Measurements from ENCODE around the gene ZNF324B.
A peak's percentile ranks its signal among the peaks of the same experiment; 100 is the strongest.
"Not testable (repeated sequence)": the region's sequence is repeated elsewhere in the genome, so short reads cannot be mapped to it uniquely, and the experiment has no call there.

The ZNF324B gene

GRCh38 chr19:58449980-58450379 lies 1.4 kb upstream of the ZNF324B start:
- intact Hi-C loops (cut with DNase I) = loop anchor here (2.0 kb wide), 1 partner anchor 17 kb away; the partner anchor contains the start of gene ZNF324

GRCh38 chr19:58450856-58451357 lies 515 bp upstream of the ZNF324B start:
- intact Hi-C loops (cut with DNase I) = loop anchor here (1.0 to 2.0 kb wide), 2 partner anchors 11 to 16 kb away; partner anchors contain the start of genes ZNF132 and ZNF324

More at GRCh38 chr19:58449980-58450379, 1.4 kb upstream of the ZNF324B start:
- not testable (repeated sequence) for DNase-seq

GRCh38 chr19:58453743-58454142 lies 2.3 kb downstream of the ZNF324B start:
- peak in 1 of 10 donors; percentile 71 for DNase-seq
- intact Hi-C loops (cut with DNase I) = no loop called here

More at GRCh38 chr19:58450856-58451357, 515 bp upstream of the ZNF324B start:
- DNase-seq = no peak

GRCh38 chr19:58455306-58455705 lies 3.9 kb downstream of the ZNF324B start:
- DNase-seq = no peak
- intact Hi-C loops (cut with DNase I) = no loop called here

- intact Hi-C loops (cut with DNase I) = no loop called here
- DNase-seq = no peak
These were observed 4.7 kb downstream of the ZNF324B start for GRCh38 chr19:58456111-58456510.

- intact Hi-C loops (cut with DNase I) = no loop called here
- no peak for DNase-seq
These were observed 8.6 kb downstream of the ZNF324B start for GRCh38 chr19:58460039-58460438.

- intact Hi-C loops (cut with DNase I) = loop anchor here (2.0 kb wide), 2 partner anchors 15 to 57 kb away; partner anchors contain the start of genes ZNF324B and ZNF584
- peak in 2 of 10 donors; percentile 43 to 63 for DNase-seq
These were observed 14.8 kb downstream of the ZNF324B start for GRCh38 chr19:58466089-58466759.

- peak; percentile 98 to 100 (median 100) for DNase-seq
These were observed 15.6 kb downstream of the ZNF324B start, which contains the start of gene ZNF324 for GRCh38 chr19:58466760-58467589. Gene ZNF324, plus strand, starts transcription at chr19:58467080. Its CDS starts 2,106 bp downstream, at chr19:58469186.

GRCh38 chr19:58468216-58468839 lies 16.9 kb downstream of the ZNF324B start:
- intact Hi-C loops (cut with DNase I) = no loop called here

More at GRCh38 chr19:58466760-58467589, 15.6 kb downstream of the ZNF324B start, which contains the start of gene ZNF324:
- intact Hi-C loops (cut with DNase I) = loop anchor here (2.0 kb wide), 2 partner anchors 16 to 58 kb away; partner anchors contain the start of genes ZNF324B and ZNF584

GRCh38 chr19:58469241-58470013 lies 18.0 kb downstream of the ZNF324B start:
- peak in 2 of 10 donors; percentile 59 to 62 for DNase-seq
- intact Hi-C loops (cut with DNase I) = no loop called here

More at GRCh38 chr19:58468216-58468839, 16.9 kb downstream of the ZNF324B start:
- DNase-seq = peak in 2 of 10 donors; percentile 59 to 77

- intact Hi-C loops (cut with DNase I) = not testable (repeated sequence)
- DNase-seq = peak in 1 of 10 donors; percentile 75
These were observed 19.6 kb downstream of the ZNF324B start for GRCh38 chr19:58470837-58471543.

GRCh38 chr19:58471736-58472135 lies 20.3 kb downstream of the ZNF324B start:
- intact Hi-C loops (cut with DNase I) = no loop called here
- DNase-seq = peak in 1 of 10 donors; percentile 82

GRCh38 chr19:58473775-58474174 lies 22.4 kb downstream of the ZNF324B start:
- intact Hi-C loops (cut with DNase I) = no loop called here
- peak in 2 of 10 donors; percentile 23 to 25 for DNase-seq

- intact Hi-C loops (cut with DNase I) = no loop called here
- DNase-seq = peak in 2 of 10 donors; percentile 15 to 35
These were observed 23.0 kb downstream of the ZNF324B start for GRCh38 chr19:58474291-58474996.

GRCh38 chr19:58474997-58475713 lies 23.7 kb downstream of the ZNF324B start:
- intact Hi-C loops (cut with DNase I) = no loop called here
- peak in 1 of 10 donors; percentile 21 for DNase-seq

- peak; percentile 96 to 100 (median 98) for DNase-seq
- intact Hi-C loops (cut with DNase I) = no loop called here
These were observed 24.5 kb downstream of the ZNF324B start, which contains the start of gene ZNF446 for GRCh38 chr19:58475714-58476497. Gene ZNF446, plus strand, starts transcription at chr19:58476352. Its CDS starts 867 bp downstream, at chr19:58477219.

Measured in posterior cingulate gyrus (tissue), 11 donors.